A673 (cell line): ENCODE data around the gene GOLPH3. TPM values are rescaled to one million over a fixed set of nuclear protein-coding genes. Genes with fewer than 3 reads are reported as not detected.
A peak's percentile ranks its signal among the peaks of the same experiment; 100 is the strongest.
"Not testable (repeated sequence)": the region's sequence is repeated elsewhere in the genome, so short reads cannot be mapped to it uniquely, and the experiment has no call there.

ENCODE experiments used
- Bru-seq: library from RNA; stranded (reverse); fragments of 400-500 nt; gene quantifications from one replicate; lab custom pipeline; 2021; lab: Mats Ljungman, UMichigan
- BruChase-seq, 2 experiments: library from RNA; stranded (reverse); fragments of 400-500 nt; gene quantifications; one replicate each; lab custom pipeline; 2021; lab: Mats Ljungman, UMichigan
- BruUV-seq: library from RNA; stranded (reverse); fragments of 400-500 nt; replicated peaks from 2 replicates; lab custom pipeline; 2021; lab: Mats Ljungman, UMichigan
- CTCF ChIA-PET: fragments of 300-600 bp; sonication (Branson Sonifier 250); formaldehyde crosslinking; loops from one replicate; lab custom pipeline; 2022; ENCODE audit warnings: antibody characterized with exemption; lab: Charles Lee
- POLR2A ChIA-PET: fragments of 300-600 bp; sonication (Branson Sonifier 250); formaldehyde crosslinking; loops from one replicate; lab custom pipeline; 2022; ENCODE audit warnings: antibody characterized with exemption; ENCODE audit not compliant: low non-redundant PET; lab: Charles Lee
- DNase-seq: peaks from one replicate; pipeline ENCODE4 v3.0.0-alpha.2; 2015; ENCODE audit warnings: low spot score
- H3K27ac ChIP-seq: fragments of 200-600 bp; sonication (generic); 2 replicates; pipeline ENCODE4 v1.5.1; 2016; ENCODE audit warnings: mixed run types, low read depth, mild to moderate bottlenecking, mixed read lengths, antibody characterized with exemption, low read length; ENCODE audit not compliant: poor library complexity, severe bottlenecking
- H3K27me3 ChIP-seq: fragments of 200-600 bp; sonication (generic); replicated peaks from 2 replicates; pipeline ENCODE4 v1.6.1; 2017; ENCODE audit warnings: mixed run types, low read depth, mild to moderate bottlenecking, mixed read lengths, antibody characterized with exemption, low read length; ENCODE audit not compliant: insufficient read depth, poor library complexity
- H3K36me3 ChIP-seq: fragments of 200-600 bp; sonication (generic); 2 replicates; pipeline ENCODE4 v1.6.1; 2016; ENCODE audit warnings: mixed run types, mild to moderate bottlenecking, mixed read lengths, antibody characterized with exemption, low read length; ENCODE audit not compliant: insufficient read depth, poor library complexity, severe bottlenecking
- H3K4me1 ChIP-seq: fragments of 200-600 bp; sonication (generic); 2 replicates; pipeline ENCODE4 v1.6.1; 2017; ENCODE audit warnings: mixed run types, mild to moderate bottlenecking, mixed read lengths, antibody characterized with exemption, low read length; ENCODE audit not compliant: insufficient read depth, poor library complexity, severe bottlenecking
- H3K4me3 ChIP-seq: fragments of 200-600 bp; sonication (generic); 2 replicates; pipeline ENCODE4 v1.5.1; 2016; ENCODE audit warnings: low read depth, mixed run types, mild to moderate bottlenecking, mixed read lengths, low read length; ENCODE audit not compliant: poor library complexity, severe bottlenecking
- H3K9me3 ChIP-seq: fragments of 200-600 bp; sonication (generic); 2 replicates; pipeline ENCODE4 v1.6.1; 2016; ENCODE audit warnings: mixed run types, low read depth, mild to moderate bottlenecking, mixed read lengths, antibody characterized with exemption, low read length; ENCODE audit not compliant: poor library complexity, severe bottlenecking
- CTCF ChIP-seq: fragments of 300-800, 200-600 bp; sonication (generic); conservative IDR thresholded peaks from 2 replicates; pipeline ENCODE4 v1.5.1; 2017; ENCODE audit warnings: low read depth, mild to moderate bottlenecking, antibody characterized with exemption, low read length, moderate library complexity, mixed read lengths
- EZH2 ChIP-seq: fragments of 200-600 bp; sonication (generic); IDR thresholded peaks from 2 replicates; pipeline ENCODE4 v1.6.1; 2017; ENCODE audit warnings: borderline replicate concordance, low read depth, mild to moderate bottlenecking, mixed read lengths, antibody characterized with exemption, low read length; ENCODE audit not compliant: poor library complexity, severe bottlenecking
- intact Hi-C: fragments of 100-400 bp; cut with micrococcal nuclease; formaldehyde crosslinking; loops from one replicate; pipeline ENCODE4 v1.10.0; 2022; ENCODE audit not compliant: unreplicated experiment
- long read RNA-seq: library from polyadenylated mRNA; stranded (forward); transcript quantifications from one replicate; pipeline ENCODE4 v2.0.0, GENCODE V29; 2022
- total RNA-seq: library from RNA; stranded (reverse); gene quantifications from 2 replicates; pipeline ENCODE4 v1.2.3, GENCODE V29; 2021

GOLPH3 gene
- 64.6 and 65.0 TPM in 2 replicates for total RNA-seq
- percentile 93 among the genes with signal in this experiment for Bru-seq, nascent RNA
- BruChase-seq, experiment 1, labeled RNA remaining after a 2-hour chase = percentile 93 among the genes with signal in this experiment
- BruChase-seq, experiment 2, labeled RNA remaining after a 6-hour chase = percentile 90 among the genes with signal in this experiment
- long read RNA-seq, transcript GOLPH3-201 (4 exons, 2,721 nt) = major isoform, 115 of 124 reads
- long read RNA-seq, partial matches to known transcripts = 3 of 124 reads
- long read RNA-seq, other reads (novel, unspliced or antisense) = 6 of 124 reads

DNA sequence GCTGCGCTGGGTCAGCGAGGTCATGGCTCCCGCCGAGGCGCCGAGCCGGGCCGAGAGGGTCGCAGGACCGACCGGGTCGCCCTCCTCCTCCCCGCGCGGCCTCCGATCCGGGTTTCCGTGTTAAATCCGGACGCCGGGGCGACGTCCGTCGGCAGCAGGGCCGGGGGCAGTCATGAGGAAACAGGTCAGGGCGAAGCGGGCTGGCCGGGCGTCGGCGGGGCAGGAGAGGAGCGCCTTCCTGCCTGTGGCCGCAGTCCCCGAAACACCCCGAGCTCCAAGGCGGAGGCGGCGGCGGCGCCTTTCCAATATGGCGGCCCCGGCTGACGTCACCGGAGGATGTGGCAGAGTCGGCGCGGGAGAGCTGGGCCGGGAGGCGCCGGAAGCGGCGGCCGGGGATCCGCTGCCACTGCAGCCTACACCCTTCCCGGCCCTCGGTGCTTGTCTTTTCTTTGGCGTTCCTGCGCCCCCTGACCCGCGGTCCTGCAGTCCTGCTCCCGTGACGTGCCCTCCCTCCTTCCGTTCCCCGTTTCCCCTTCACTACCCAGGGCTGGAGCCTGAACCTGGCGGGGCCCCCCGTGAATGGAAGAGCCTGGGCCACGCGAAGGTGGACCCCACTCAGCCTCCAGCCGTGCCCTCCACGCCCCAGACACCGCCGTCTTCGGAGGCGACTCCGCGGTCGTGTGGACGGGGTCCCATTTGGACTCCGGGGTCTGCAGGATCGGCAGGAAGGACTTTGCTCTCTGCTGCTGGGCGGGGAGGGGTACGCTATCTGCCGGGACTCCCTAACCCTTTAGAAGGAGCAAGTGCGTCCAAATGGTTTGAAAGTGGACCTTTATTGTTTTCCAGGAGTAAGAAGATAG lies at the start of gene GOLPH3:
GOLPH3 (minus strand) TSS at position 309 of the 860 bp plus-strand sequence; CDS start at position 24, 285 bp downstream.
- DNase-seq = peak; percentile 95
- H3K9me3 ChIP-seq = no peaks in the 10 kb centered on the region
- intact Hi-C loops = loop anchor here (5.0 kb wide), 1 partner anchor 52 kb away; no protein-coding TSS in a partner anchor
- POLR2A ChIA-PET = no interaction called here
- TF ChIP-seq EZH2 (no peak), CTCF (no peak)
- peaks cover 17% of the 10 kb centered on the region for H3K4me1 ChIP-seq
- CTCF ChIA-PET = no interaction called here
- H3K27me3 ChIP-seq = no peaks in the 10 kb centered on the region
- BruUV-seq = no TSS peak
- peak within 1 kb of the TSS; percentile 100 for H3K27ac ChIP-seq
- H3K36me3 ChIP-seq = peaks cover 28% of the 10 kb centered on the region
- H3K4me3 ChIP-seq = peak within 1 kb of the TSS; percentile 99

- H3K9me3 ChIP-seq = no peaks in the 10 kb centered on the region
- no peak overlapping the region for H3K27ac ChIP-seq
- no peak for TF ChIP-seq CTCF
- no peak for TF ChIP-seq EZH2
- H3K36me3 ChIP-seq = no peaks in the 10 kb centered on the region
- no peaks in the 10 kb centered on the region for H3K4me1 ChIP-seq
- no TSS peak for BruUV-seq
- POLR2A ChIA-PET = no interaction called here
- intact Hi-C loops = no loop called here
- CTCF ChIA-PET = no interaction called here
- H3K27me3 ChIP-seq = no peaks in the 10 kb centered on the region
- DNase-seq = no peak
- no peak overlapping the region for H3K4me3 ChIP-seq
Observed at GRCh38 chr5:32222723-32223470, 48.8 kb upstream of the GOLPH3 start.

DNA sequence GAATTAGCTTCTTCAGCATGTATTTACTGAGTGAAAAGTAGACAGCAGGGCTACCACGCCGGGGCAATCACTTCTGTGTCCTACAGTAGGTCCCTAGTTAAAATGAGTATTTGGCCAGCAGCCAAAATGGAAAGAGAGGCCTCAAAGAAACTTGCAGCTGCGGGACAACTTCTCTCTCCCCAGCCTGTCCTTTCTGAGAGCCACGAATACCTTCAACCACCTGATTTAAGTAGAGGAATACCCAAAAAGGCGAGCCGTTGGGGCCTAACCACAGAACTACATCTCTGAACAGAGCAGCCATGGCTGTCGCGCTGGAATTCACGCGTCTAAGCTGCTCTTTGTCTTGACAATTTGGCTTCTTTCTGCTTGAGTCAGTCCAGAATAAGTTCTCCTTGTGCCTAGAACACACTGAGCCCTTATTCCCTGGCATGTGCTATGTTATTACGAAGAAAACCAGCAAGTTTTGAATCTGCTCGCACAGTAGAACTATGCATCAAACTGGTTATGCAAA lies 43.8 kb upstream of the GOLPH3 start:
- CTCF ChIA-PET = no interaction called here
- Histone ChIP-seq H3K36me3 (no peaks in the 10 kb centered on the region), H3K4me1 (no peaks in the 10 kb centered on the region), H3K9me3 (no peaks in the 10 kb centered on the region), H3K27me3 (no peaks in the 10 kb centered on the region), H3K4me3 (no peak overlapping the region), H3K27ac (no peak overlapping the region)
- no TSS peak for BruUV-seq
- intact Hi-C loops = no loop called here
- no peak for TF ChIP-seq CTCF
- TF ChIP-seq EZH2 = no peak
- peak; percentile 48 for DNase-seq
- POLR2A ChIA-PET = no interaction called here

- CTCF ChIA-PET, H3K36me3 ChIP-seq: not testable (repeated sequence)
Observed at GRCh38 chr5:32214344-32214743, 40.2 kb upstream of the GOLPH3 start.

More at GRCh38 chr5:32214344-32214743, 40.2 kb upstream of the GOLPH3 start:
- H3K4me1 ChIP-seq, POLR2A ChIA-PET, H3K27ac ChIP-seq, H3K4me3 ChIP-seq, BruUV-seq, H3K27me3 ChIP-seq, intact Hi-C loops, DNase-seq, H3K9me3 ChIP-seq: not testable (repeated sequence)
